Esophagus squamous epithelium (tissue), 5 donors: ENCODE results near the gene PGBD5. TPM values are rescaled to one million over a fixed set of nuclear protein-coding genes. Genes with fewer than 3 reads are reported as not detected.

Experiments
- DNase-seq: peaks from one replicate; lab custom pipeline; 2025; lab: John Stamatoyannopoulos, UW
- H3K27ac ChIP-seq, 4 donors: fragments of 200-600 bp; sonication (generic); one replicate each; pipeline ENCODE4 v1.5.1; 2016 to 2019; ENCODE audit warnings: mild to moderate bottlenecking in 1 of 4
- H3K27me3 ChIP-seq, 4 donors: fragments of 200-600 bp; sonication (generic); 1 replicate in 3 of 4; 2 replicates in 1 of 4; pipeline versions ENCODE4 v1.5.1 to v1.6.0; 2017 to 2021; ENCODE audit warnings: antibody characterized with exemption in 1 of 4
- H3K36me3 ChIP-seq, 3 donors: fragments of 200-600 bp; sonication (generic); one replicate each; pipeline ENCODE4 v1.5.1; 2016 to 2019
- H3K4me1 ChIP-seq, 3 donors: fragments of 200-600 bp; sonication (generic); one replicate each; pipeline ENCODE4 v1.5.1; 2017 to 2019
- H3K4me3 ChIP-seq, 4 donors: fragments of 200-600 bp; sonication (generic); 1 replicate in 3 of 4; 2 replicates in 1 of 4; pipeline ENCODE4 v1.5.1; 2016 to 2019; ENCODE audit warnings: mild to moderate bottlenecking in 2 of 4, moderate library complexity in 1 of 4
- H3K9me3 ChIP-seq, 3 donors: fragments of 200-600 bp; sonication (generic); one replicate each; pipeline ENCODE4 v1.5.1; 2016 to 2019
- POLR2A ChIP-seq, 4 donors: fragments of 450-650 bp; IDR thresholded peaks; one replicate each; pipeline ENCODE4 v1.6.1; 2017; ENCODE audit warnings: antibody characterized with exemption in 4 of 4, mild to moderate bottlenecking in 4 of 4, moderate library complexity in 3 of 4
- WGBS, 2 donors: methylation state at CpG; one replicate each; pipeline ENCODE4 v1.1.5; 2018; 5-methylcytosine and 5-hydroxymethylcytosine counted together
- intact Hi-C: fragments of 100-400 bp; cut with DNase I; formaldehyde crosslinking; loops from one replicate; pipeline ENCODE4 v1.15.0; 2022
- total RNA-seq, 4 donors: library from RNA; depleted of rRNA; stranded (reverse); fragments of >200 nt; gene quantifications; one replicate each; pipeline ENCODE4 v1.1.0, GENCODE V29; 2016
- TF ChIP-seq, protein P1 (sequence below), 6 experiments: fragments of 450-650 bp in 4 of 6; fragments of 200-600 bp in 2 of 6; sonication (generic) in 2 of 6; IDR thresholded peaks; one replicate each; pipeline ENCODE4 v1.5.1; 2016 to 2019; ENCODE audit warnings: antibody characterized with exemption in 6 of 6, mild to moderate bottlenecking in 4 of 6, moderate library complexity in 4 of 6
- donor health status: DM: yes; HTN: yes; CAD: no.

The PGBD5 gene
- total RNA-seq, 4 donors from 2014 or later, result under 0.01 to 6.1 (median 3.0) TPM

DNA sequence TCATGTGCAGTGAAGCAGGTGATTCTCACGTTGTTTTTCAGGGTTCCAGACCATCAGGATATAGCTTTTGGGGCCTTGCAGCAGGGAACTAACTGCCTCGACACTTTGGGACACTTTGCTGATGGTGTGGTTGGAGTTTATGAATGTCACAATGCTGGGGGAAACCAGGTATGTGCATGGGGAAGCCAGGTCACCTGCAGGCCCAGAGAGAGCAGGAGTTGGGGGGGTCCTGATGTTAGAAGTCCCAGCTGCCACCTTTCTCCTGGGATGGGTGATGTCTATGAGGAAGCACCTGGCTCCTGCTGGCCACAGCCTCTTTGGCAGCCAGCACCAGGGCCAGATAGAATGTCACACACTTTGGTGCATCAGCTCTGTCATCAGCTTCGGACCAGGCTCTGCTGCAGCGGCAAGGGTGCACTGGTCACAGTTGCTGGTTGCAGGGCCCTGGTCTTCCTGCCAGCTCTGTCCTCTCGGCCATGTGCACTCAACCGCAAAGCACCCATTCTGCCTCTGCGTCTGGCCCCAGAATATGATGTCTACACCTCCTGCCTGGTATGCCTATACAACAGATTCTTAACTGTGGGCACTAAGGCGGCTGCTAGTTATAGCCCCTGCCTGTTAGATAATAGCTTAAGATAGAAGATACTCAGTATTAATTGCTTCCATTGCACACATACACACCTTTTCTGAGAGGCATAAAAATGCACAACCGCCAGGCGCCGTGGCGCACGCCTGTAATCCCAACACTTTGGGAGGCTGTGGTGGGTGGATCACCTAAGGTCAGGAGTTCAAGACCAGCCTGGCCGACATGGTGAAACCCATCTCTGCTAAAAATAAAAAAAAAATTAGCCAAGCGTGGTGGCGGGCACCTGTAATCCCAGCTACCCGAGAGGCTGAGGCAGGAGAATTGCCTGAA, 160.7 kb downstream of the PGBD5 start:
- Histone ChIP-seq H3K36me3 (peaks cover 6 to 73% (median 28%) of the 10 kb centered on the region in 3 donors), H3K27ac (no peak overlapping the region), H3K4me1 (peaks cover 0 to 20% (median 6%) of the 10 kb centered on the region in 3 donors), H3K9me3 (no peaks in the 10 kb centered on the region), H3K27me3 (no peaks in the 10 kb centered on the region), H3K4me3 (no peak overlapping the region)
- DNase-seq, result no peak
- intact Hi-C loops, result no loop called here
- no peak for TF ChIP-seq POLR2A (IDR thresholded peaks at IDR 0.05)
- TF ChIP-seq, protein P1, sequence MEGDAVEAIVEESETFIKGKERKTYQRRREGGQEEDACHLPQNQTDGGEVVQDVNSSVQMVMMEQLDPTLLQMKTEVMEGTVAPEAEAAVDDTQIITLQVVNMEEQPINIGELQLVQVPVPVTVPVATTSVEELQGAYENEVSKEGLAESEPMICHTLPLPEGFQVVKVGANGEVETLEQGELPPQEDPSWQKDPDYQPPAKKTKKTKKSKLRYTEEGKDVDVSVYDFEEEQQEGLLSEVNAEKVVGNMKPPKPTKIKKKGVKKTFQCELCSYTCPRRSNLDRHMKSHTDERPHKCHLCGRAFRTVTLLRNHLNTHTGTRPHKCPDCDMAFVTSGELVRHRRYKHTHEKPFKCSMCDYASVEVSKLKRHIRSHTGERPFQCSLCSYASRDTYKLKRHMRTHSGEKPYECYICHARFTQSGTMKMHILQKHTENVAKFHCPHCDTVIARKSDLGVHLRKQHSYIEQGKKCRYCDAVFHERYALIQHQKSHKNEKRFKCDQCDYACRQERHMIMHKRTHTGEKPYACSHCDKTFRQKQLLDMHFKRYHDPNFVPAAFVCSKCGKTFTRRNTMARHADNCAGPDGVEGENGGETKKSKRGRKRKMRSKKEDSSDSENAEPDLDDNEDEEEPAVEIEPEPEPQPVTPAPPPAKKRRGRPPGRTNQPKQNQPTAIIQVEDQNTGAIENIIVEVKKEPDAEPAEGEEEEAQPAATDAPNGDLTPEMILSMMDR (IDR thresholded peaks at IDR 0.05), result no peak
- 93 to 95% methylated on average over 12 to 17 of the region's 17 CpGs for WGBS, 2 donors

Other genes starting within 250 kb of the PGBD5 start
- 10 to 100 TPM; 12.7 to 27.7 (median 18.5) TPM for gene COG2, start 216.1 kb upstream of the PGBD5 start, total RNA-seq